Activated T-helper 2 cell treated with anti-CD3 and anti-CD28 coated beads, Interferon-gamma antibody, Interleukin-2, Interleukin-4, amounts not matched to agents 10 μg/mL and 5 μg/mL and 100 μg/mL, durations not matched to agents 14 hours and 24 hours and 36 hours (primary cell): ENCODE data around the gene KRTAP4-16. TPM values are rescaled to one million over a fixed set of nuclear protein-coding genes. Genes with fewer than 3 reads are reported as not detected.
"Not testable (repeated sequence)": the region's sequence is repeated elsewhere in the genome, so short reads cannot be mapped to it uniquely, and the experiment has no call there.

Experiments used
- DNase-seq: peaks from one replicate; pipeline ENCODE4 v3.0.0; 2021; ENCODE audit warnings: low spot score
- H3K27ac Mint-ChIP-seq: one replicate; pipeline ENCODE4 v1.8.0; 2021; ENCODE audit warnings: mixed read lengths
- H3K27me3 Mint-ChIP-seq: one replicate; pipeline ENCODE4 v1.8.0; 2021; ENCODE audit warnings: low read depth, mixed read lengths
- H3K36me3 Mint-ChIP-seq: one replicate; pipeline ENCODE4 v1.8.0; 2021; ENCODE audit warnings: low read depth, mixed read lengths
- H3K4me1 Mint-ChIP-seq: one replicate; pipeline ENCODE4 v1.8.0; 2021; ENCODE audit warnings: low read depth, mixed read lengths
- H3K4me3 Mint-ChIP-seq: one replicate; pipeline ENCODE4 v1.8.0; 2021; ENCODE audit warnings: low read depth, mild to moderate bottlenecking, moderate library complexity, mixed read lengths
- H3K9me3 Mint-ChIP-seq: one replicate; pipeline ENCODE4 v1.8.0; 2021; ENCODE audit warnings: mixed read lengths
- intact Hi-C: fragments of 100-400 bp; cut with micrococcal nuclease; formaldehyde crosslinking; loops from one replicate; pipeline ENCODE4 v1.15.1; 2023
- total RNA-seq: library from RNA; stranded (reverse); gene quantifications from 2 replicates; pipeline ENCODE4 v1.2.3, GENCODE V29; 2022

Gene KRTAP4-16
- total RNA-seq, 1 donor from 2014 or later, result not detected

DNA sequence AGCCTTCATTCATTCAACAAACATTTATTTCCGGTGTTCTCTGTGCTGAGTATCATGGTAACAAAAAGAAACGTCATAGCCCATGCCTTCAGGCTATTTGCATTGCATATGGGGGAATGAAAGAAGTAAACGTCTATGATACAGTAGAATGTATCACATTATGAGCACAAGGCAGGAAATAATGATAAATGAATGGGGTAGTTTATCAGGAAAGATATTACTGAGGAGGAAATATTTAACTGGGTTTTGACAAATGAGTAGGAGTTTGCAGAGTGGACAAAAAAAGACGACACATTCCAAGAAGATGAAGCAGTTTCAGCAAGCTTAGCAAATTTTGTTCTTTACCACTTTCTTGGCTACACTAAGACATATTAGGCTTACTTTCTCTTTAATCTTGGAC is 19.4 kb downstream of the KRTAP4-16 start:
- H3K9me3 Mint-ChIP-seq, result no peaks in the 10 kb centered on the region
- no peak overlapping the region for H3K27ac Mint-ChIP-seq
- DNase-seq, result no peak
- intact Hi-C loops, result no loop called here
- H3K36me3 Mint-ChIP-seq, result no peaks in the 10 kb centered on the region
- no peak overlapping the region for H3K4me3 Mint-ChIP-seq
- no peaks in the 10 kb centered on the region for H3K4me1 Mint-ChIP-seq
- H3K27me3 Mint-ChIP-seq, result peaks cover 8% of the 10 kb centered on the region

GRCh38 chr17:41076788-41077187 is 25.2 kb downstream of the KRTAP4-16 start:
- Mint-ChIP-seq H3K4me1 (no peaks in the 10 kb centered on the region), H3K9me3 (no peaks in the 10 kb centered on the region), H3K4me3 (no peak overlapping the region), H3K27me3 (peaks cover 16% of the 10 kb centered on the region), H3K27ac (no peak overlapping the region), H3K36me3 (no peaks in the 10 kb centered on the region)
- no peak for DNase-seq
- intact Hi-C loops, result no loop called here

DNA sequence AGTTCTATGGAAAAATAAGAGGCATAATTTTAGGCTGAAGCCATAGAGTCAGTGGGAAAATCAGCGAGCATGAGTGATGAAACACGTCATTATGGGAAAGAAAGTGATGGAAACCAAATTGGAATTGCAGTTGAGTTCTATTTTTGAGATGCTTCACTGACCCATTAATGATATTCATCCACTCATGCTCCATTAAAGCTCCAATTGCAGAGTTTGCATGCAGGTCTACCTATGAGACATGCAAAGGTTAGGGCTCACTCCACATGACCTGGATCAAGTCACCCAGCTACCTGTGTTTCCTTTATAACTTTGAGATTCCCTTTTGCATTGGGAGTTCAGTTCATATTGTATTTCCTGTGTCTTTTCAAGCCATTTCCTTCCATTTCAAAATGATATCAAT is 28.3 kb downstream of the KRTAP4-16 start:
- intact Hi-C loops, result no loop called here
- Mint-ChIP-seq H3K27ac (no peak overlapping the region), H3K36me3 (no peaks in the 10 kb centered on the region), H3K9me3 (no peaks in the 10 kb centered on the region), H3K27me3 (peaks cover 16% of the 10 kb centered on the region), H3K4me3 (no peak overlapping the region), H3K4me1 (no peaks in the 10 kb centered on the region)
- DNase-seq, result no peak

GRCh38 chr17:41071606-41072360 is 30.2 kb downstream of the KRTAP4-16 start:
- H3K4me3 Mint-ChIP-seq, result no peak overlapping the region
- H3K9me3 Mint-ChIP-seq, result no peaks in the 10 kb centered on the region
- H3K27ac Mint-ChIP-seq, result no peak overlapping the region
- peaks cover 12% of the 10 kb centered on the region for H3K27me3 Mint-ChIP-seq
- DNase-seq, result no peak
- intact Hi-C loops, result no loop called here
- no peaks in the 10 kb centered on the region for H3K4me1 Mint-ChIP-seq
- H3K36me3 Mint-ChIP-seq, result no peaks in the 10 kb centered on the region

DNA sequence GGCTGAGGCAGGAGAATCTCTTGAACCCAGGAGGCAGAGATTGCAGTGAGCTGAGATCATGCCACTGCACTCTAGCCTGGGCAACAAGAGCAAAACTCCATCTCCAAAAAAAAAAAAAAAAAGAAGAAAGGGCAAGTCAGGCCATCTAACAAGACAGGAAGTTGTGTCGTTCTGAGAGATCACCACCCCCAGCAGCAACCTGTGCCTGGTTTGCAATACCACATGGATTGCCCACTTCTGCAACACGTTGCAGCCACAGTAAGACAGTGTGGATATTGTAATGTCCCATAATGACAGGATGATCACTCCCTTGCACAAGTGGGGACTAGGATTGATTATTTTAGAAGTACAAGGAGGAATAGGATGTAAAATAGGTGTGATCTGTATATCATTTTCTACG is 33.0 kb downstream of the KRTAP4-16 start:
- H3K27me3 Mint-ChIP-seq, result peaks cover 2% of the 10 kb centered on the region

GRCh38 chr17:41067281-41067680 is 34.7 kb downstream of the KRTAP4-16 start:
- no peak overlapping the region for H3K4me3 Mint-ChIP-seq
- H3K9me3 Mint-ChIP-seq, result no peaks in the 10 kb centered on the region
- no peaks in the 10 kb centered on the region for H3K36me3 Mint-ChIP-seq
- H3K27ac Mint-ChIP-seq, result no peak overlapping the region
- no peaks in the 10 kb centered on the region for H3K4me1 Mint-ChIP-seq
- no peak for DNase-seq
- intact Hi-C loops, result no loop called here
- peaks cover 9% of the 10 kb centered on the region for H3K27me3 Mint-ChIP-seq

More for the DNA sequence above, 33.0 kb downstream of the KRTAP4-16 start:
- DNase-seq, result no peak
- Mint-ChIP-seq H3K27ac (no peak overlapping the region), H3K36me3 (no peaks in the 10 kb centered on the region), H3K4me1 (no peaks in the 10 kb centered on the region), H3K4me3 (no peak overlapping the region), H3K9me3 (no peaks in the 10 kb centered on the region)
- intact Hi-C loops, result no loop called here

- H3K9me3 Mint-ChIP-seq, result no peaks in the 10 kb centered on the region
- DNase-seq, result no peak
- H3K36me3 Mint-ChIP-seq, result no peaks in the 10 kb centered on the region
- no peak within 1 kb of the TSS for H3K4me3 Mint-ChIP-seq
- peaks cover 16% of the 10 kb centered on the region for H3K27me3 Mint-ChIP-seq
- H3K4me1 Mint-ChIP-seq, result no peaks in the 10 kb centered on the region
- intact Hi-C loops, result no loop called here
- H3K27ac Mint-ChIP-seq, result no peak within 1 kb of the TSS
These were observed 36.0 kb downstream of the KRTAP4-16 start, which contains the start of gene KRTAP2-4 for GRCh38 chr17:41065829-41066624. TSS of gene KRTAP2-4 (minus strand) at chr17:41065879. CDS start at chr17:41065845, 34 bp downstream.

- H3K4me3 Mint-ChIP-seq, H3K27ac Mint-ChIP-seq, H3K9me3 Mint-ChIP-seq, intact Hi-C loops, H3K36me3 Mint-ChIP-seq, DNase-seq, H3K4me1 Mint-ChIP-seq: not testable (repeated sequence)
- H3K27me3 Mint-ChIP-seq, result peaks cover 23% of the 10 kb centered on the region
These were observed 36.9 kb downstream of the KRTAP4-16 start for GRCh38 chr17:41065016-41065689.

DNA sequence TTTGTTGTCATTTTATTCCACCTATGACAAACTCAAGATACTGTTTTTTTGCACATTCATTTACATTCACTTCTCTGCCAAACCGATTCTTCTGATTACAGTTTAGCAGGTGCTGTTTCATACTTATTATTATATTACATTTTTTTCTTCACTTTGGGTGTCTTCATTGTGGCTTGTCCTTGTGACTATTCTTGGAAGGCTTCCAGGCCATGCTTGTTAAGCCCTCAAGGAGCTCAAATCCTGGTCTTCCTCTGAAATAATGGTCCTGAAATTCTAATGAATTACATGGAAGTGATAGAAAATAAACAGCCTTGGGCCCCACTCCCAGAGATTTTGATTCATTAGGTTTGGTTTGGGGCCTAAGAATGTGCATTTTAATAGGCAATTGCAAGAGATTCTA is 37.7 kb downstream of the KRTAP4-16 start:
- H3K27me3 Mint-ChIP-seq, result peaks cover 27% of the 10 kb centered on the region
- H3K4me3 Mint-ChIP-seq, result no peak overlapping the region
- intact Hi-C loops, result no loop called here
- no peaks in the 10 kb centered on the region for H3K36me3 Mint-ChIP-seq
- no peak overlapping the region for H3K27ac Mint-ChIP-seq
- no peaks in the 10 kb centered on the region for H3K9me3 Mint-ChIP-seq
- H3K4me1 Mint-ChIP-seq, result no peaks in the 10 kb centered on the region
- DNase-seq, result no peak

GRCh38 chr17:41063449-41063848 is 38.6 kb downstream of the KRTAP4-16 start:
- H3K27me3 Mint-ChIP-seq, result peaks cover 34% of the 10 kb centered on the region
- no peaks in the 10 kb centered on the region for H3K4me1 Mint-ChIP-seq
- H3K4me3 Mint-ChIP-seq, result no peak overlapping the region
- H3K9me3 Mint-ChIP-seq, result no peaks in the 10 kb centered on the region
- intact Hi-C loops, result no loop called here
- H3K27ac Mint-ChIP-seq, result no peak overlapping the region
- no peaks in the 10 kb centered on the region for H3K36me3 Mint-ChIP-seq
- no peak for DNase-seq

DNA sequence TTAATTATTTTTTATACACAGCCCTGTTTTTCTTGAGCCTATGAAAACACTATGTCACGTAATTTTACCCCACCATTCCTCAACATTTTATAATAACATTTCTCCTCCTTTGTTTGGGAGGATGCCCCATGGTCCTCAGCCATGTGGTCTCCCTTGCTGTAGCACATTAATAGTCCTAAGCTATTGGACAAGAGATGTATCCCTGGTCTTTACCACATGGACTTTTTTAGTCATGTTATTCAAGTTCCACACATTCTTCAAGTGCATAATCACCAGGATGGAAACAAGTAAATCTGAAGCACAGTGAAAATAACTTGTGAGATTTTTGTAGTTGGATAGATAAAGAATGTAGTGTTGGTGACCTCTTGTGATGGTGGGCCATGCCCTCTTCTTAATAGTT is 40.0 kb downstream of the KRTAP4-16 start:
- no peaks in the 10 kb centered on the region for H3K4me1 Mint-ChIP-seq
- intact Hi-C loops, result no loop called here
- H3K27ac Mint-ChIP-seq, result no peak overlapping the region
- no peak overlapping the region for H3K4me3 Mint-ChIP-seq
- peaks cover 35% of the 10 kb centered on the region for H3K27me3 Mint-ChIP-seq
- H3K36me3 Mint-ChIP-seq, result no peaks in the 10 kb centered on the region
- H3K9me3 Mint-ChIP-seq, result peaks cover 5% of the 10 kb centered on the region
- DNase-seq, result no peak

GRCh38 chr17:41060052-41060604 is 41.9 kb downstream of the KRTAP4-16 start, which contains the start of gene KRTAP2-3:
TSS of gene KRTAP2-3 (minus strand) at chr17:41060114. CDS start at chr17:41060050, 64 bp downstream.
- H3K27ac Mint-ChIP-seq, result no peak within 1 kb of the TSS
- no peaks in the 10 kb centered on the region for H3K36me3 Mint-ChIP-seq
- H3K4me1 Mint-ChIP-seq, result no peaks in the 10 kb centered on the region
- intact Hi-C loops, result no loop called here
- H3K4me3 Mint-ChIP-seq, result no peak within 1 kb of the TSS
- H3K9me3 Mint-ChIP-seq, result peaks cover 5% of the 10 kb centered on the region
- no peak for DNase-seq
- H3K27me3 Mint-ChIP-seq, result peaks cover 35% of the 10 kb centered on the region
